ENCODE data around the gene C10orf95. TPM values are rescaled to one million over a fixed set of nuclear protein-coding genes. Genes with fewer than 3 reads are reported as not detected.

Gene C10orf95
- total and polyA plus RNA-seq, 10 donors = 0.06 to 0.77 (median 0.33) TPM; not detected in 3

DNA sequence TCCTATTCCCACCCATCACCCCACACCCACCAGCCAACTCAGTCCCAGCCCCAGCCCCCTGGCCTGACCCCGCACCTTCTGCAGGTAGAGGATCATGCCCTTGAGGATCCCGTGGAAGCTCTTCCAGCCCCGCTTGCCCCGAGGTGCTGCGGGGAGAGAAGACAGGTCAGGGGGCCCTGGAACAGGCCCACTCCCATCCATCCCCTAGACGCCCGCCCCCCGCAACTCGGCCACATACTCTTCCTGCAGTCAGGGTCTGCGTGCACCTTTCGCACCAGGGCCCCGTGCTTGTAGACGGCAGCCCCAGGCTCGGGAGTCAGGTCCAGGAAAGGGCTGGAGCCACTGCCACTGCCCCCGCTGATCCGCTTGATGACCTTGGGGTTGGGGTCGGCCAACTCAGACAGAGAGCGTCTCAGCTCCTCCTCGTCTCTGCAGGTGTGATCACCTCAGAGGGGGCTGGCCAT lies 46.2 kb downstream of the C10orf95 start:
- intact Hi-C loops (cut with DNase I; ENCODE audit: low total_unique reads) = no loop called here
- Histone ChIP-seq H3K27ac (no peak overlapping the region), H3K9me3 (no peaks in the 10 kb centered on the region), H3K27me3 (replicated peaks in 1 of 7) (peaks cover 5 to 35% (median 22%) of the 10 kb centered on the region in 7 donors), H3K4me3 (no peak overlapping the region), H3K4me1 (peaks cover 7 to 47% (median 25%) of the 10 kb centered on the region in 6 donors), H3K36me3 (peaks cover 0 to 37% (median 30%) of the 10 kb centered on the region in 6 donors)
- WGBS, 5 donors = 79 to 88% (median 83%) methylated on average over 16 to 19 of the region's 19 CpGs
- DNase-seq = no peak
- TF ChIP-seq POLR2AphosphoS5 (IDR thresholded peaks at IDR 0.05) = peak in 2 of 3 donors; percentile 35 to 75
- TF ChIP-seq, protein P1, sequence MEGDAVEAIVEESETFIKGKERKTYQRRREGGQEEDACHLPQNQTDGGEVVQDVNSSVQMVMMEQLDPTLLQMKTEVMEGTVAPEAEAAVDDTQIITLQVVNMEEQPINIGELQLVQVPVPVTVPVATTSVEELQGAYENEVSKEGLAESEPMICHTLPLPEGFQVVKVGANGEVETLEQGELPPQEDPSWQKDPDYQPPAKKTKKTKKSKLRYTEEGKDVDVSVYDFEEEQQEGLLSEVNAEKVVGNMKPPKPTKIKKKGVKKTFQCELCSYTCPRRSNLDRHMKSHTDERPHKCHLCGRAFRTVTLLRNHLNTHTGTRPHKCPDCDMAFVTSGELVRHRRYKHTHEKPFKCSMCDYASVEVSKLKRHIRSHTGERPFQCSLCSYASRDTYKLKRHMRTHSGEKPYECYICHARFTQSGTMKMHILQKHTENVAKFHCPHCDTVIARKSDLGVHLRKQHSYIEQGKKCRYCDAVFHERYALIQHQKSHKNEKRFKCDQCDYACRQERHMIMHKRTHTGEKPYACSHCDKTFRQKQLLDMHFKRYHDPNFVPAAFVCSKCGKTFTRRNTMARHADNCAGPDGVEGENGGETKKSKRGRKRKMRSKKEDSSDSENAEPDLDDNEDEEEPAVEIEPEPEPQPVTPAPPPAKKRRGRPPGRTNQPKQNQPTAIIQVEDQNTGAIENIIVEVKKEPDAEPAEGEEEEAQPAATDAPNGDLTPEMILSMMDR (IDR thresholded peaks at IDR 0.05 in 8 of 11, conservative IDR thresholded peaks at IDR 0.05 in 3 of 11) = no peak

DNA sequence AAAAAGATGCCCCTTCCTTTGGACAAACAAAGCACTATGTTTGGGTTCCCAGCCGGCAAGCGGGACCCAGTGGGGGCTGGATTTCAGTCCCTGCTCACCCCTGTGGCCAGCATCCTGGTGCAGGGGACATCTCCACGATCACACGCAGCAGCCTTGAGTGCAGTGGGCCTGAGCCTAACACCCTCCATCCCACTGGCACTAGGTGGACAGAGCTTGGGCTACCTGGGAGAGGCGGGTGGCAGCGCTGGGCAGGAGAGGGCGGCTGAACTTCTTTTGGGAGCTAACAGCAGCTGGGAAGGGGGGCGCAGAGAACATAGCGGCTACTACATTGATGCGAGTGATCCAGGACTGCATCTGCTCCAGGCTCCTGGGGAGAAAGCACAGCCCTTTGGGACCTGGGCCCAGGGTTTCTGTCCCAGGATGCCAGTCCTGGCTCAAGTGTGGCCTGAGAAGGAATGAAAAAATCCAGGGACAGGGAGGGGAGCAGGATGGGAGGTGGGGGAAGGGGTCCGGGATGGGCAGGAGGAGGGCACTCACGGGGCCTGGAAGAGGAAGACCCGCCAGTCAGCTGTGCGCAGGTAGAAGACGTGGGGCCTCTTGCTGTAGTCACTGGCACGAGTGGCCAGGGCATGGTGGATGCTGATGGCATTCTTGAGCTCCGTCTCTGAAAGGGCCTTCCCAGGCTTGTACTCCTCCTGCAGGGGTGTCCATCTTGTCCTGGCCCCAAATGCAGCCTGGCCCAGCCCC lies 46.8 kb downstream of the C10orf95 start:
- intact Hi-C loops (cut with DNase I; ENCODE audit: low total_unique reads) = no loop called here

DNA sequence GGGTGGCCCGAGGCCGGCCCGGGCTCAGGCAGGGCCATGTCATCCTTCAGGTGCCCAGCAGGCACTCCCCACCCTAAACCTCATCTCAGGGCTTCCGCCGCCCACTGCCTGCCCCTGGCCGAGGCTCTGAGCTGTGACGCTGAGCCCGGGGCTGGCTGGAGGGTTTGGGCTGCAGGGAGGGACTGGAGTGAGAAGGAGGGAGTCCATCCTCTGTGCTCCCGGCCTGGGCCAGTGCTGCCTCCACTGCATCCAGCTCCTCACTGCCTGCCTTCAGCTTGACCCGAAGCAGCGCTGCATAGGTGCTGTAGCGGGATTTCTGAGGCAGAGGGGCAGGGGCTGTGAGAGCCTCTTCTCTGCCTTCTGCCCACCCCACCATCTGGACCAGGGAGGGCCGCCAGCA lies 48.2 kb downstream of the C10orf95 start:
- H3K36me3 ChIP-seq = peaks cover 0 to 51% (median 40%) of the 10 kb centered on the region in 6 donors
- no peak for TF ChIP-seq POLR2A (IDR thresholded peaks at IDR 0.05)
- TF ChIP-seq, protein P1 (IDR thresholded peaks at IDR 0.05 in 8 of 11, conservative IDR thresholded peaks at IDR 0.05 in 3 of 11) = no peak
- TF ChIP-seq POLR2AphosphoS5 (IDR thresholded peaks at IDR 0.05) = no peak
- H3K9me3 ChIP-seq = no peaks in the 10 kb centered on the region
- DNase-seq = no peak
- intact Hi-C loops (cut with DNase I; ENCODE audit: low total_unique reads) = no loop called here
- peak overlapping the region in 1 of 8 donors; percentile 9 for H3K27ac ChIP-seq
- 81 to 94% (median 90%) methylated on average over 9 to 13 of the region's 13 CpGs for WGBS, 5 donors
- H3K27me3 ChIP-seq (replicated peaks in 1 of 7) = peaks cover 0 to 14% (median 4%) of the 10 kb centered on the region in 7 donors
- no peak overlapping the region for H3K4me3 ChIP-seq
- peaks cover 15 to 49% (median 29%) of the 10 kb centered on the region in 6 donors for H3K4me1 ChIP-seq

More for the DNA sequence above, 46.8 kb downstream of the C10orf95 start:
- Histone ChIP-seq H3K27me3 (replicated peaks in 1 of 7) (peaks cover 3 to 29% (median 15%) of the 10 kb centered on the region in 7 donors), H3K27ac (no peak overlapping the region), H3K36me3 (peaks cover 0 to 42% (median 34%) of the 10 kb centered on the region in 6 donors), H3K4me1 (peaks cover 11 to 47% (median 25%) of the 10 kb centered on the region in 6 donors), H3K4me3 (no peak overlapping the region), H3K9me3 (no peaks in the 10 kb centered on the region)
- TF ChIP-seq, protein P1 (IDR thresholded peaks at IDR 0.05 in 8 of 11, conservative IDR thresholded peaks at IDR 0.05 in 3 of 11) = no peak
- peak in 2 of 3 donors; percentile 2 to 42 for TF ChIP-seq POLR2AphosphoS5 (IDR thresholded peaks at IDR 0.05)
- TF ChIP-seq POLR2A (IDR thresholded peaks at IDR 0.05) = no peak
- WGBS, 5 donors = 79 to 90% (median 87%) methylated on average over 17 of the region's 17 CpGs
- no peak for DNase-seq

GRCh38 chr10:102402512-102402896 lies 48.8 kb downstream of the C10orf95 start:
- Histone ChIP-seq H3K27ac (no peak overlapping the region), H3K4me1 (peaks cover 17 to 53% (median 35%) of the 10 kb centered on the region in 6 donors), H3K27me3 (replicated peaks in 1 of 7) (peaks cover 0 to 8% (median 0%) of the 10 kb centered on the region in 7 donors), H3K36me3 (peaks cover 0 to 57% (median 46%) of the 10 kb centered on the region in 6 donors), H3K4me3 (no peak overlapping the region), H3K9me3 (no peaks in the 10 kb centered on the region)
- TF ChIP-seq, protein P1 (IDR thresholded peaks at IDR 0.05 in 8 of 11, conservative IDR thresholded peaks at IDR 0.05 in 3 of 11) = no peak
- TF ChIP-seq POLR2AphosphoS5 (IDR thresholded peaks at IDR 0.05) (no peak), POLR2A (IDR thresholded peaks at IDR 0.05) (no peak)
- intact Hi-C loops (cut with DNase I; ENCODE audit: low total_unique reads) = no loop called here
- WGBS, 5 donors = 73 to 84% (median 81%) methylated on average over 5 of the region's 5 CpGs
- DNase-seq = no peak

All from spleen (tissue), 11 donors.